ENCODE results near the gene BUB1.
"Not testable (repeated sequence)": the region's sequence is repeated elsewhere in the genome, so short reads cannot be mapped to it uniquely, and the experiment has no call there.

The BUB1 gene

DNA sequence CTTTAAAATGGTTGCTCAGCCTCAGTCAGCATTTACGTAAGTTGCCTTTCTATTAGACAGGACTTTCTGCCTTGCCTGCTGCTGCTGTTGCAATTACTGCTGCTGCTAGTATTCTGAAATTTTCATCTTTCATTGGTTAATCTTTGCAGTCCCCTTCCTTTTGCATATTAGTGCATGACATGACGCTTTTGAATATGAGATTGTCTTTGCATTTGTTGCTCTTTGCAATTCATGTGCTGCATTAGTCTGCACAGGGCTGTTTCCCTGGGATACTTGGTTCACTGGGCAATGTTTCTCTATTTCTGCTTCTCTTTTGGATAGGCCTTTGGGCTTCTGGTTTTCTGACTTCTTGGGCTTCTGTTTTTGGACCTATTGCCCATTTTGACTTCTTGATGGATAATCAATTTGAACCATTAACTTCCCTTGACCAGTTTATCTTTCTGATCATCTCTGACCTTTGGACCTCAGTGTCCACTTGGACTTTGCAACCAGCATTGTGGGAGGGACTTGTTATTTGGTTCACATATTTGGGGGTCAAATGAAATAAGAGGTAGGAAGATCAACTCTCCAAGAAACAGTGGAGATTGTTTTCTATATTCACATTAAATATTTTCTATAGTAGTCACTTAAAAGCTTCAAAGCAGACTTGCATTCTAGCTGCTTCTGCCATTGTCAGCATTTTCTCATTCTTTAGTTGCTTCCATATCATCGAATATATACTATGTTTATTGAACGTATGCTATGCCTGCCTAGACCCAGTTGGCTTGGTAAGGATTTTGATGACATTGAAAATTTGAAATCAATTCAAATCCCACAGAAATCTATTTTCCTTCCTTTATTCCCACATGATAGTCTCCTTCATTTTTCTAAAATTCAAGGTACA, 12.5 kb upstream of the BUB1 start:
- no peak for FAIRE-seq

DNA sequence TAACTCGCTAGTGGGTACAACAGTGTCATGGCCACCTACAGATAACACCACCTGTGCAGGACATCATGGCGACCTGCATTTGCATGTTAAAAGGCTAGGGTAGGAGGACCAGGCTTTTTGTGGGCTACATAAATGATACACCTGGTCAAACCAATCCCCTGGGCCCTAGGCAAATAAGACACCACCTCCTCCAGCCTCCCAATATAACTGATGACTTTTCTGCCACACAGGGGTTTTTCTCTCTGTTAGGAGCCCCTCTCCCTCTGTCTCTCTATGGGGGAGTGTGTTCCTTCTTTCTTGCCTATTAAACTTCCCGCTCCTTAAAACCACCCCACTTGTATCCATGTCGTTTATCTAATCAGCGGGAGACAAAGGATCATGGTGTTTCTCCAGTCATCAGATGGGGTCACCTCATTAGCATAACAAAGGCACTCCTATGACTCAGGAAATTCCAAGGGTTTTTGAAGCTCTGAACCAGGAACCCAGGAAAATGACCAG, 10.8 kb upstream of the BUB1 start:
- no peak for FAIRE-seq

GRCh38 chr2:110687775-110688484, 10.1 kb upstream of the BUB1 start:
- FAIRE-seq: not testable (repeated sequence)

- no peak for FAIRE-seq
Observed at GRCh38 chr2:110682872-110683271, 5.0 kb upstream of the BUB1 start.

DNA sequence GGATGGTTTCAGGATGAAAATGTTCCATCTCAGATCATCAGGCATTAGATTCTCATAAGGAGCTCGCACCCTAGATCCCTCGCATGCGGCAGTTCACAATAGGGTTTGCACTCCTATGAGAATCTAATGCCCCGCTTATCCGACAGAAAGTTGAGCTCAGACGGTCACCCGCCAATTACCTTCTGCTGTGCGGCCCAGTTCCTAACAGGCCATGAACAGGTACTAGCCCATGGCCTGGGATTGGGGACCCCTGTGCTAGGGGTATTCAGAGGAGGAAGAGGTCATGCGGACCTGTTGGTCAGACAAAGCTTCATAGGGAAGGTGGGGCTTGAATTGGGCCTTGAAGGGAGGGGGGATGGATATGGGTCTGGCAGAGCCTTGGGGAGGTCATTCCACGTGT, 4.4 kb upstream of the BUB1 start:
- FAIRE-seq: no peak

DNA sequence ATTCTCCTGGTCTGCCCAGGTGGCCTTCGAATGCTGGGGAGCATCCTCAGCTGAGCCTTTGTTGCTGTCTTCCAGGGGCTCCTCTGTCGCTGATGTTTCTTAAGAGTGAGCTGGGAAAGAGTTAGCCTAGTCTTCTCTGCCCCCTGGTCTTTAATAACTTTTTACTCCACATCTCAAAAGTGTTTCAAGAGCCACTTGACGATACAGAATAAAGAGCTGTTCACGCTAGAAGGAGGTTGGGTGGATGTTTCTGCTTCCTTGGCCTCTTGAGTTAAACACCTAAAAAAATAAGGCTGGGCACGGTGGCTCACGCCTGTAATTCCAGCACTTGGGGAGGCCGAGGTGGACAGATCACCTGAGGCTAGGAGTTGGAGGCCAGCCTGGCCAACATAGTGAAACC, 2.8 kb upstream of the BUB1 start:
- no peak for FAIRE-seq

DNA sequence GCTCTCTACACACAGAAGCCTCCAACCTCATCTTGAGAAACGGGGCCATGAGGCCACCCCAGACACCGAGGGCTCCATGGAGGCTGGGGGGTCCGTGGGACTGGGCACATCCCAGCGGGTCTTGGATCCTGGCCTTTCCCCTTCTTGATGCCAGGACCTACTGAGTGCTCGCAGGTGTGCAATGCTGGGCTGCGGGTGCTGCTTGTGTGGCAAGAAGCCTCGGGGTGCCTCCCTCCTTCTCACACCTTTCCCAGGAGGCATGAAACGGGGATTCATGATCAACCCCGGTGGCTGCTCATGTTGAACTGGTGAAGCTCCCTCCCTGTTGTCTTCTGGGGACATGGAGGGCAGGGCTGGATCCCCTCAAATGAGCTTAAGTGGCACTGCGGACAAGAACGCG, 2.0 kb upstream of the BUB1 start:
- FAIRE-seq: no peak

- FAIRE-seq: no peak
Observed at GRCh38 chr2:110679337-110679707, 1.5 kb upstream of the BUB1 start.

- no peak for FAIRE-seq
Observed at GRCh38 chr2:110678457-110679336, 834 bp upstream of the BUB1 start.

GRCh38 chr2:110677080-110677479, 783 bp downstream of the BUB1 start:
- no peak for FAIRE-seq

- no peak for FAIRE-seq
Observed at GRCh38 chr2:110675679-110676078, 2.2 kb downstream of the BUB1 start.

DNA sequence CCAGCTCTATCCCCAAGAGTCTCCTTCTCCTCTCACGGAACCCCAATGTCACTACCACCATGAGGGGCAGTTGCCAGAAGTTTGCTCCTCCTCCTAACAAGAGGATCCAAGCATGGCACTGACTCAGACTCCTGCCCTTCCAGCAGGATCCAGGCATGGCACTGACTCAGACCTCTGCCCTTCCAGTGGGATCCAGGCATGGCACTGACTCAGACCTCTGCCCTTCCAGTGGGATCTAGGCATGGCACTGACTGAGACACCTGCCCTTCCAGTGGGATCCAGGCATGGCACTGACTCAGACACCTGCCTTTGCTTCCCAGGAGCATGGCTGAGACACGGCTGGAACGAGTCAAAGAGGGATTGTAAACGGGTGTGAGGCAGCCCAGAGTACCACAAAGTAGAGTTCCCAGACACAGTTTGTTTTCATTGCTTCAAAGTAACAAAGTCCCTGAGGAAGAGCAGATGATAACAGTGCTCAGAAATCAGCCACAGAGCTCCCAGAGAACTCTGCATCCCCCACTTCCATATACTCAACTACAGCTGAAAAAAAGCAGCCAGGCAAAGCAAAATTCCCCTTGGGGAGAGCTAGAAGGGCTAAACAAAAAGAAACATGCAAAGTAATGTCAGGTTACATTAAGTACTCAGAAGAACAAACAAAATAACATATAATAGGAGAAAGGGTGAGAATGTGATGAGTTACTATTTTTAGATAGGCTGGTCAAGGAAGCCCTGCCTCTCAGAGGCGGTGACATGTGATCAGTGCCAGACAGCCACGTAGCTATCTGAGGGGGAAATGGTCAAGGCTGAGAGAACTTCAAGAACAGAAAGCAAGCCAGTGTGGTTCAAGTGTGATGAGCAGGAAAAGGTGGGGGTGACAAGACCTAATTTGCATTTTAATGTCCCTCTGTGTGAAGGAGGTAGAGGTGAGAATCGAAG, 3.0 kb downstream of the BUB1 start:
- FAIRE-seq: no peak

DNA sequence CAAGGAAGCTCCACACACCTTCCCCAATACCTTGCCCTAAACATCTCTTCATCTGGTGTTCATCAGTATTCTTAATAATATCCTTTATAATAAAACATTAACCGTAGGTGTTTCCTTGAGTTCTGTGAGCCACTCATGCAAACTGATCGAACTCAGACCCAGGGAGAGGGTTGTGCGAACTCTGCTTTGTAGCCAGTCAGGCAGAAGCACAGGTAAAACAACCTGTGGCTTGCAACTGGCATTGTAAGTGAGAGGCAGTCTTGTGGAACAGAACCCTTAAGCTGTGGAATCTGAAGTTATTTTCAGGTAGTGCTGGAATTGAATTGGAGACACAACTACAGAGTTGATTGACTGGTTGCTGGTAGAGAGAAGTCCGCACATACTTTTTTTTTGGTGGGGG, 4.7 kb downstream of the BUB1 start:
- FAIRE-seq: no peak

DNA sequence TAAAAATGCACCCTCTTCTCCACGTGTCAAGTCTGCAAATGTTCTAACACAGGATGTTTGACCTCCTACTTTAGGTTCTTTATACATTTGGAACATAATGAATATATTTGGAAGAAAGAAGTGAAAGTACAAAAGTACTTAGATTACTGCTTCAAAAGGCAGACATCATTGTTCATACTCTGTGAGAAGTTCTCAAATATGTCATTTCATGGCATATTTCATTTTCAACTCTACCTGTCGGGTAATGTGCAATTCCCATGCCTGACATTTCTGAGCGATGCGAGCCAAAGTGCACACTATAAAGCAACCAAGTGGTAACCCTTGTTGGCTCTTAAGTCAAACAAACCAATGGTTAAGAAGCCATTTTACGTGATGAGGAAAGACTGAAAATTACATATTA, 7.0 kb downstream of the BUB1 start:
- FAIRE-seq: no peak

DNA sequence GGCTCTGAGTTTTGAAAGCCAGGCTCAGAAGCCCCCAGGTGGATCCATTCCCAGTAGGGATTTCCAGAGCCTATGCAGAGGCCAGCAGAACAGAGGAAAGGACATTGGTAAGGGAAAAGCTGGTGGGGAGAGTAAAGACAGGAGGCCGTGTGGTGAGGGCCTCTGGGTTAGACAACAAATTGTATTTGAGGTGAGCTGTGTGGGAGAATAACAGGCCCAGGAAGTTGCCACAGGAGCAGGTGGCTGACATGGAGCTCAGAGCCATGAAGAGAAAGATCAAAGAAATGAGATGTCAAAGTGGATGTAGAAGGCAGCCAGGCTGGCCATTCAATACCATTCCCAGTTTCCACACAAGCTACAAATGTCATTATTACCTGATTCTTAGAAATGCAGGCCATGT, 8.8 kb downstream of the BUB1 start:
- FAIRE-seq: no peak

- no peak for FAIRE-seq
Observed at GRCh38 chr2:110667071-110667470, 10.8 kb downstream of the BUB1 start.

DNA sequence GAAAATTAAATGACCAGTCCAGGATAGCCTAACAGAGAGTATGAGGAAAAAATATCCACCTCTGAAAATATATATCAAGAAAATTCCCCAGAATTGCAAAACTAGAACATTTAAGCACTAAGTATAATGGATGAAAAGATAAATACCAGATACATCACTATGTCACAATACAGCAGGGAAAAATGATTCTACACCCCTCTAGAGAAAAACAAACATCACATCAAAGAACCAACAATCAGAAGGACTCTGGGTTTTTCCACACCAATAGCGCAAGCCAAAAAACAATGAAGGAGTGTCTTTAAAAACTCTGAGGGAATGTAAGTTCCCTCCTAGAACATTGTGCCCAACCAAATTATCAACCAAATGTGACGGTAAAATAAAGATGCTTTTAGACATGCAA, 13.7 kb downstream of the BUB1 start:
- FAIRE-seq: no peak

- FAIRE-seq: no peak
Observed at GRCh38 chr2:110662560-110662959, 15.3 kb downstream of the BUB1 start.

DNA sequence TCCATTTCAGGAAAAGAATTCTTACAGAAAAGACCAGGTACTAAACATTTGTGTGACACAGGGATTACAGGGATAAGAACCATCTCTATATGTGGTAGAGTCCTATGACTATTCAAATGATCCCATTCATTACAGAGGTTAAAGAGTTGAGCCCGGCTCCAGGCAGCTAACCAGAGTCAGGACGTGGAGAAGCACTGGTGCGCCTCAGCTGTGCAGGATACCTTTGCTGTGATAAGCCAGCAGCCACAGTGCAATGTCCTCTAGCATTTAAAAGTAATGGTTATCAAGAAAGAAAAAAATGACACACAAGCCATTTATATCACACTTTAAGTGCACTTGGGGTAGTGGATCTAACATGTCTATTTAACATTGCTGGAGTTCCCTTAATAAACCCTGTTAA, 17.3 kb downstream of the BUB1 start:
- no peak for FAIRE-seq

- FAIRE-seq: no peak
Observed at GRCh38 chr2:110659248-110659647, 18.6 kb downstream of the BUB1 start.

DNA sequence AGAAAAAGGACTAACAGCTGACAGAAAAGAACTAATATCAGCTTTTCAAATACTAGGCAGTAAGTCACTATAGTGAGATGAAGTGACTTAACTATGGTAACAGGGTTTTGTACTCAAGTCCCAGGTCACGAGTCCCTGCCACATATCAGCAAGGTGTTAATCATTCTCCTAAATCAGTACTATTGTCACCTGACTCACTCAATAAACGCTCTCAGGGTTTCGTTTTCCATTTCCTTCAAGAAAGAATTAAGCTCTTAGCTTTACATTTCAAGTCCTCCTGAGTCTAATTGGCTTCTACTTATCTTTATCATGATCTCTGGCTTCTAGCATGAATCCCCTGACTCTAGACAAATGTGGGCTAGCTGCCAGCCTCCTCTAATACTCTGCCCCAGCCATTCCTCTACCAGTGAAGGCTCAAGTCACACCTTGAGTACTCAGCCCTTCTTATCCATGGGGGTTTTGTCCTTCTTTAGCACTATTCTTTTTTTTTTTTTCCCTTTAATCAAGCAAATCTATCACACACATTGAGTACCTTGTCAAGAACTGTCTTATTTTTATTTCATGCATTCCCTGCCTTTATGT, 20.0 kb downstream of the BUB1 start:
- FAIRE-seq: no peak

DNA sequence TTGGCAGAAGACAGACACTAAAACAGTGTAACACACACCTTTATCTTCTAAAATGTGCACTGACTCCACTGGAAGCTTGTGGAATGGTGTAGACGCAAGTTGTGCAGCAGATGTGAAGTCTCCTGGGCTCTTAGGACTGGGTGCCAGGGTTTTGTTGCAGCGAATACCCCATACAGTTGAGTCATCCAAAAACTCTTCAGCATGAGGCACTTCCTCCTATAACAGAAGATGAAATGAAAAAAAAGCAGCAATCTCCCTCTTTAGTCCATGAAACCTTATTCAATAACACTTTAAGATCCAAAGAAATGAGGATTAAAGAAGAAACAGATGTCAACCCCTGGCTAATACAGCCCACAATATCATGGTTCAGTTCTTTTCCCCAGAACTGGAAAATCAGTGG, 22.2 kb downstream of the BUB1 start:
- no peak for FAIRE-seq

Measured in G401.6 (cell line).